Body of pancreas (tissue), 4 donors: ENCODE results near the gene USP25. TPM values are rescaled to one million over a fixed set of nuclear protein-coding genes. Genes with fewer than 3 reads are reported as not detected.
A peak's percentile ranks its signal among the peaks of the same experiment; 100 is the strongest.

Source experiments
- ATAC-seq: fragments of 150-250 bp; one replicate; pipeline ENCODE4 v1.9.1; 2016
- DNase-seq, 4 donors: peaks; one replicate each; pipeline ENCODE4 v3.0.0-alpha.2; 2019
- H3K27ac ChIP-seq, 4 donors: fragments of 200-600 bp; sonication (generic); 1 replicate in 3 of 4; 2 replicates in 1 of 4; pipeline versions ENCODE4 v1.5.1 to v1.6.1; 2016 to 2019; ENCODE audit warnings: mild to moderate bottlenecking in 1 of 4, mixed read lengths in 1 of 4, moderate library complexity in 1 of 4
- H3K27me3 ChIP-seq, 2 donors: fragments of 200-600 bp; sonication (generic); one replicate each; pipeline ENCODE4 v1.6.0; 2016; ENCODE audit warnings: mild to moderate bottlenecking in 1 of 2
- H3K36me3 ChIP-seq, 2 donors: fragments of 200-600 bp; sonication (generic); replicated peaks in 1 of 2; 2 replicates each; pipeline ENCODE4 v1.5.1; 2016; ENCODE audit warnings: low read depth in 2 of 2; ENCODE audit not compliant: insufficient read depth in 1 of 2
- H3K4me1 ChIP-seq: fragments of 200-600 bp; sonication (generic); one replicate; pipeline ENCODE4 v1.6.0; 2016
- H3K4me3 ChIP-seq, 2 donors: fragments of 200-600 bp; sonication (generic); 1 replicate in 1 of 2; 2 replicates in 1 of 2; pipeline ENCODE4 v1.5.1; 2016 to 2019
- H3K9me3 ChIP-seq, 3 donors: fragments of 200-600 bp; sonication (generic); 1 replicate in 2 of 3; 2 replicates in 1 of 3; pipeline ENCODE4 v1.5.1; 2016
- CTCF ChIP-seq, 7 experiments: fragments of 450-650 bp in 4 of 7; fragments of 200-600 bp in 3 of 7; sonication (generic) in 3 of 7; IDR thresholded peaks; one replicate each; pipeline ENCODE4 v1.5.1; 2016 to 2019; ENCODE audit warnings: antibody characterized with exemption in 7 of 7
- POLR2A ChIP-seq, 3 donors: fragments of 450-650 bp; IDR thresholded peaks; one replicate each; pipeline ENCODE4 v1.6.1; 2016; ENCODE audit warnings: antibody characterized with exemption in 3 of 3, mild to moderate bottlenecking in 2 of 3
- WGBS, 2 donors: methylation state at CpG; one replicate each; pipeline ENCODE4 v1.1.5; 2017; 5-methylcytosine and 5-hydroxymethylcytosine counted together
- intact Hi-C: fragments of 100-400 bp; cut with DNase I; formaldehyde crosslinking; loops from one replicate; pipeline ENCODE4 v1.15.1; 2023
- total RNA-seq, 2 donors: library from RNA; depleted of rRNA; stranded (reverse); fragments of >200 nt; gene quantifications; one replicate each; pipeline ENCODE4 v1.1.0, GENCODE V29; 2016

Gene USP25
- total RNA-seq, 2 donors from 2014 or later, result 31.4 to 37.9 TPM

GRCh38 chr21:15894596-15894995 is 164.8 kb downstream of the USP25 start:
- TF ChIP-seq CTCF (IDR thresholded peaks at IDR 0.05) (peak in 5 of 7 experiments; percentile 14 to 34 (median 34)), POLR2A (IDR thresholded peaks at IDR 0.05) (no peak)
- Histone ChIP-seq H3K9me3 (peaks cover 0 to 2% (median 0%) of the 10 kb centered on the region in 3 donors), H3K4me1 (no peaks in the 10 kb centered on the region), H3K36me3 (no peaks in the 10 kb centered on the region), H3K27me3 (no peaks in the 10 kb centered on the region), H3K4me3 (no peak overlapping the region), H3K27ac (no peak overlapping the region)
- intact Hi-C loops, result no loop called here
- DNase-seq (no peak), ATAC-seq (no peak)

- intact Hi-C loops, result no loop called here
- Histone ChIP-seq H3K27ac (no peak overlapping the region), H3K36me3 (no peaks in the 10 kb centered on the region), H3K4me1 (no peaks in the 10 kb centered on the region), H3K9me3 (peaks cover 0 to 2% (median 0%) of the 10 kb centered on the region in 3 donors), H3K4me3 (no peak overlapping the region), H3K27me3 (no peaks in the 10 kb centered on the region)
- ATAC-seq (no peak), DNase-seq (no peak)
- TF ChIP-seq CTCF (IDR thresholded peaks at IDR 0.05) (no peak), POLR2A (IDR thresholded peaks at IDR 0.05) (no peak)
- 78 to 85% methylated on average over 5 of the region's 5 CpGs for WGBS, 2 donors
These were observed 165.6 kb downstream of the USP25 start for GRCh38 chr21:15895142-15896106.

GRCh38 chr21:15896501-15896900 is 166.7 kb downstream of the USP25 start:
- TF ChIP-seq CTCF (IDR thresholded peaks at IDR 0.05) (no peak), POLR2A (IDR thresholded peaks at IDR 0.05) (no peak)
- intact Hi-C loops, result no loop called here

GRCh38 chr21:15904389-15904788 is 174.6 kb downstream of the USP25 start:
- TF ChIP-seq CTCF (IDR thresholded peaks at IDR 0.05), result no peak
- no peak for TF ChIP-seq POLR2A (IDR thresholded peaks at IDR 0.05)
- 81 to 85% methylated on average over 8 of the region's 8 CpGs for WGBS, 2 donors
- no peaks in the 10 kb centered on the region for H3K4me1 ChIP-seq
- ATAC-seq, result no peak
- DNase-seq, result no peak
- H3K36me3 ChIP-seq, result no peaks in the 10 kb centered on the region
- no peaks in the 10 kb centered on the region for H3K27me3 ChIP-seq
- intact Hi-C loops, result no loop called here
- no peak overlapping the region for H3K4me3 ChIP-seq
- H3K9me3 ChIP-seq, result peaks cover 0 to 9% (median 0%) of the 10 kb centered on the region in 3 donors
- no peak overlapping the region for H3K27ac ChIP-seq

More at GRCh38 chr21:15896501-15896900, 166.7 kb downstream of the USP25 start:
- Histone ChIP-seq H3K27ac (no peak overlapping the region), H3K36me3 (no peaks in the 10 kb centered on the region), H3K4me1 (no peaks in the 10 kb centered on the region), H3K4me3 (no peak overlapping the region), H3K9me3 (peaks cover 0 to 5% (median 2%) of the 10 kb centered on the region in 3 donors), H3K27me3 (no peaks in the 10 kb centered on the region)
- DNase-seq (no peak), ATAC-seq (no peak)
- 93 to 97% methylated on average over 4 of the region's 4 CpGs for WGBS, 2 donors
